DMS 273 (cell line): ENCODE data around the gene RPUSD4.

Source experiments
- DNase-seq: peaks from one replicate; lab custom pipeline; 2025; ENCODE audit not compliant: unreplicated experiment; lab: John Stamatoyannopoulos, UW

The RPUSD4 gene

GRCh38 chr11:126214441-126214840 lies 3.0 kb upstream of the RPUSD4 start:
- no peak for DNase-seq

DNA sequence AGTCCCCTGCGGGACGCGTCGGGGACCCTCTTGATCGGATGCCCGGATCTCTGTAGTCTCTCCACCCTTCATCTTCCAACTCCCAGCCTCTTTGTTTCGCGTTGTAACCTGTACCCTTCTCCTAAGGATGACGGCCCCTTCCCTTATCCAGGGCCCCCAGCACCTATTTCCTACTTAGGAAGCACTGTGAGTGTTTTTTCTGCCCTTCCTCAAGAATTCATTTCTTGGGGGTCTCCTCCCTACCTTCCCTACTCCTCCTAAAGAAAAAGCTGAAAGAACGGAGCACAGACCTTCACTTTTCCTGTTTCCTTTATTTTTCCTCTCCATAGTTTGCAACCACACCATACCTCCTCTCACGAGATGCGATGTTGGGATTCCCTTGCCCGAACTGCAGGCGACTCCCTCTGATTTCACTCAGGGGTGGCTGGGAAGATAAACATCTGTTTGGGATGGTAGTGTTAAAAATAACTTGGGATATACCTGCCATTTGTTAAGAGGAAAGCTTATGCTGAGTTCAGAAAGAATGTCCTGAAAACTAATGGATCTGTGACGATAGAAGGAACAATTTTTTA lies 725 bp upstream of the RPUSD4 start:
- DNase-seq: peak; percentile 27

- DNase-seq: no peak
Observed at GRCh38 chr11:126210871-126211235, 597 bp downstream of the RPUSD4 start.

GRCh38 chr11:126207896-126208295 lies 3.6 kb downstream of the RPUSD4 start:
- DNase-seq: no peak

GRCh38 chr11:126205359-126205758 lies 6.1 kb downstream of the RPUSD4 start:
- no peak for DNase-seq

GRCh38 chr11:126202646-126203359 lies 8.6 kb downstream of the RPUSD4 start:
- DNase-seq: peak; percentile 30

- no peak for DNase-seq
Observed at GRCh38 chr11:126198648-126199047, 12.8 kb downstream of the RPUSD4 start.

DNA sequence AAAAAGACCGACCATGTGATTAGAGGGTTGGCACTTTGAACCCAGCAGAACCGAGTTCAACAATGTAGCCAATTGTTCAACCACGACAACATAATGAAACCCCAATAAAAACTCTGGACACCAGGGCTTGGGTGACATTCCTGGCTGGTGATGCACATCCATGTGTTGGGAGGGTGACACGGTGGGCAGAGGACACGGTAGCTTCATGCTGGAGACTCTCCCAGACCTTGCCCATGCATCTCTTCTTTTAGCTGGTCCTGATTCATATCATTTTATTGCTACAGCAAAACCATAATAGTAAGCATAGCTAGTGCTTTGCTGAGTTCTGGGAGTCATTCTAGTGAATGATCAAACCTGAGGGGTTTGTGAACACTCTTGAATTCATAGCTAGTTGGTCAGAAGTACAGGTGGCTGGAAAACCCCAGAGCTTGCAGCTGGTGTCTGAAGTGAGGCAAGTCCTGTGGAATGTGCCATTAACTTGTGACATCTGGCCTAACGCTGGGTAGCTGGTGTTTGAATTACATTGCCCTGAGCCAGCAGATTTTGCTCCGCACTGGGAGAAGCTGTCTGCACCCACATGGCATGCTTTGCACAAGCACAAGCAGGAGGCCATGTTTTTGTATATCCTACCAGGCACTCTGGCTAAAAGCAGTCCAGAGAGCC lies 14.0 kb downstream of the RPUSD4 start:
- peak; percentile 79 for DNase-seq

GRCh38 chr11:126195119-126195518 lies 16.3 kb downstream of the RPUSD4 start:
- DNase-seq: no peak

- DNase-seq: peak; percentile 49
Observed at GRCh38 chr11:126194121-126194543, 17.3 kb downstream of the RPUSD4 start.

GRCh38 chr11:126193038-126193478 lies 18.4 kb downstream of the RPUSD4 start:
- no peak for DNase-seq

GRCh38 chr11:126192361-126192760 lies 19.1 kb downstream of the RPUSD4 start:
- no peak for DNase-seq

- no peak for DNase-seq
Observed at GRCh38 chr11:126191379-126192073, 19.9 kb downstream of the RPUSD4 start.

DNA sequence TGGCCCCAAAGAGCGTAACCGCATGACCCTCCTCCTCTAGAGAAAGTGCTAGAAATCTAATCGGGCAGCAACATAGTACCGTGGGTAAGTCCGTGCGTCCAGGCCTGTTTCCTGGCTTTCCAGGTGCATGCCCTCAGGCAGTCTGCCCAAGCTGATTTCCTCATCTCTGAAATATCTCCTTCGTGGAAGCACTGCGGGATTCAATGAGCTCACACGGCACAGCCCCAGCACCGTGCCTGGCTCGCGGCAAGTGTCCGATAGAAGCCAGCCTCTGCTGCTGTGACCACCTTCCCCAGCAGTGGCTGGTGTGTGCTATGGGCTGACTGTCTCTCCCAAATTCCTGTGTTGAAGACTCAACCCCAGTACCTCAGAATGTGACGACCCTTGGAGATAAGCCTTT lies 20.7 kb downstream of the RPUSD4 start:
- DNase-seq: no peak

GRCh38 chr11:126189109-126189929 lies 22.1 kb downstream of the RPUSD4 start:
- no peak for DNase-seq

DNA sequence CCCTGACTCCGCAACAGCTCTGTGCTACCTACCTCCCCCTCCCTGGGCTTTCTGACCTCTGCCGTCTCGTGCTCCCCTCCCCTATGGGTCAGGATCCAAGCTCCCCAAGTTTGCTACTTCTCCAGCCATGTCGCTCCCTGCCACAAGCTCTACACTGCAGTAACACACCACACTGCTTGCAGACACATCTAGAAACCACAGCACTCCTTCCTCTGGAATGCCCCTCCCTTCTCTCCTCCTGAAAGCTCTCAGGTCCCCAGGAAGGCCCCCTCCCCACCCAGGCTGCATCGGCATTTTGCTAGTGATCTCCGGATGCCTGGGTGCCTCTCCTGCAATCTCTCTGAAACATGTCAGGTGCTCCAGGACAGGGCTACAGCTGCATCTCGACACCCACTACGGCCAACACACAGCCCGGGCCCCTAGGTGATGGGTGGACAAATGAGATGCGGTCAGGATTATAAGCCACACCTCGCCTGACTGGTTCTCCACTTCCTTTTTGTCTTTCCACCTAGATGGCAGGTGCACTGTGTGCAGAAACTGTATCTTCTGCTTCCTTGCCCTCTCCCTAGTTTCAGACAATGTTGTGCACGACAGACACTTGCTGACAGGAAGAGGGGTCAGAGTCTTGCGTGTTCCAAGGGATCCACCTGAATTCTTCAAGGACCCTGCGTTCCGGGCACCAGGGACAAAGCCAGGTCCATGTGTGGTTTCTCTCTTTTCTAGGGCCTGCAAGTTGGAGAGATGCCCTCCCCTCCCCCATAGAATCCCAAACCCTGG lies 22.9 kb downstream of the RPUSD4 start:
- no peak for DNase-seq

GRCh38 chr11:126186708-126187529 lies 24.5 kb downstream of the RPUSD4 start:
- DNase-seq: peak; percentile 33

GRCh38 chr11:126186025-126186698 lies 25.3 kb downstream of the RPUSD4 start:
- no peak for DNase-seq
